RWPE1 (cell line): Measurements from ENCODE around the gene MTX1.

Experiments used
- CTCF ChIA-PET: fragments of 350-600 bp; sonication (Branson Sonifier 250); formaldehyde crosslinking; extraction: SDS; loops from one replicate; lab custom pipeline; 2021; lab: Yijun Ruan, JAX
- POLR2A ChIA-PET: fragments of 400-600 bp; formaldehyde crosslinking; extraction: SDS; loops from one replicate; lab custom pipeline; 2020; ENCODE audit warnings: antibody characterized with exemption; ENCODE audit not compliant: low non-redundant PET; lab: Yijun Ruan, JAX
- DNase-seq: peaks from one replicate; pipeline ENCODE4 v3.0.0; 2012; ENCODE audit warnings: low spot score
- H3K27ac ChIP-seq: fragments of 450-650 bp; 2 replicates; pipeline ENCODE4 v1.5.1; 2017
- TF ChIP-seq, protein P1 (sequence below): fragments of 450-650 bp; conservative IDR thresholded peaks from 2 replicates; pipeline ENCODE4 v1.5.1; 2017; ENCODE audit warnings: low read depth, mild to moderate bottlenecking

Gene MTX1

DNA sequence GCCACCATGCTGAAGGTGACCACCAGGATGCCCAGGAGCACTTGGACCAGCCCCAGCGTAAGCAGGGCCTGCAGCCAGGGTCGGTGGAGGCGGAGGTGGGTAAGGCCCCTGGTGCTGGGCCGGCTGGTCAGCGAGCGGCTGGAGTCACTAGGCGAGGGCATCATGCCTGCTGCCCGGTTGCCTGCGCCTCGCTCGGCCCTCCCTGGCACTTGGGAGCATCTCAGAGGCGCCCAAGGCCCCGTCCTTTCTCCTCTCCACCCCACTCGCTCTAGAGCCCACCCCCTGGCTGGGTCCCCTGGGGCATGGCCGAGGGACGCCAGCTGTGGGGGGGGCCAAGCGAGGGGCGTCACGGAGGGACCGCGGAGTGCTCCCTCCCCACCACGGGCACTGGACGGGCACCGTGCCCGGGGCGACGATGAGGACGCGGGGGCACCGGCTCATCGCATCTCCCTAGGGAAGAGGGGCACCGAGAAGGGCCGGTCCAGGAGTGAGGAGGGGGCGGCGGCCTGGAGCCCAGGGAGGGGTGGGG, 46.3 kb downstream of the MTX1 start:
- no peak for DNase-seq
- ChIA-PET CTCF (interaction anchor here (0.8 to 1.6 kb wide), 2 partner anchors 48 to 69 kb away, joined by 4 to 5 read pairs; no protein-coding TSS in a partner anchor), POLR2A (no interaction called here)
- H3K27ac ChIP-seq: peak overlapping the region; percentile 92
- TF ChIP-seq, protein P1, sequence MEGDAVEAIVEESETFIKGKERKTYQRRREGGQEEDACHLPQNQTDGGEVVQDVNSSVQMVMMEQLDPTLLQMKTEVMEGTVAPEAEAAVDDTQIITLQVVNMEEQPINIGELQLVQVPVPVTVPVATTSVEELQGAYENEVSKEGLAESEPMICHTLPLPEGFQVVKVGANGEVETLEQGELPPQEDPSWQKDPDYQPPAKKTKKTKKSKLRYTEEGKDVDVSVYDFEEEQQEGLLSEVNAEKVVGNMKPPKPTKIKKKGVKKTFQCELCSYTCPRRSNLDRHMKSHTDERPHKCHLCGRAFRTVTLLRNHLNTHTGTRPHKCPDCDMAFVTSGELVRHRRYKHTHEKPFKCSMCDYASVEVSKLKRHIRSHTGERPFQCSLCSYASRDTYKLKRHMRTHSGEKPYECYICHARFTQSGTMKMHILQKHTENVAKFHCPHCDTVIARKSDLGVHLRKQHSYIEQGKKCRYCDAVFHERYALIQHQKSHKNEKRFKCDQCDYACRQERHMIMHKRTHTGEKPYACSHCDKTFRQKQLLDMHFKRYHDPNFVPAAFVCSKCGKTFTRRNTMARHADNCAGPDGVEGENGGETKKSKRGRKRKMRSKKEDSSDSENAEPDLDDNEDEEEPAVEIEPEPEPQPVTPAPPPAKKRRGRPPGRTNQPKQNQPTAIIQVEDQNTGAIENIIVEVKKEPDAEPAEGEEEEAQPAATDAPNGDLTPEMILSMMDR: no peak

DNA sequence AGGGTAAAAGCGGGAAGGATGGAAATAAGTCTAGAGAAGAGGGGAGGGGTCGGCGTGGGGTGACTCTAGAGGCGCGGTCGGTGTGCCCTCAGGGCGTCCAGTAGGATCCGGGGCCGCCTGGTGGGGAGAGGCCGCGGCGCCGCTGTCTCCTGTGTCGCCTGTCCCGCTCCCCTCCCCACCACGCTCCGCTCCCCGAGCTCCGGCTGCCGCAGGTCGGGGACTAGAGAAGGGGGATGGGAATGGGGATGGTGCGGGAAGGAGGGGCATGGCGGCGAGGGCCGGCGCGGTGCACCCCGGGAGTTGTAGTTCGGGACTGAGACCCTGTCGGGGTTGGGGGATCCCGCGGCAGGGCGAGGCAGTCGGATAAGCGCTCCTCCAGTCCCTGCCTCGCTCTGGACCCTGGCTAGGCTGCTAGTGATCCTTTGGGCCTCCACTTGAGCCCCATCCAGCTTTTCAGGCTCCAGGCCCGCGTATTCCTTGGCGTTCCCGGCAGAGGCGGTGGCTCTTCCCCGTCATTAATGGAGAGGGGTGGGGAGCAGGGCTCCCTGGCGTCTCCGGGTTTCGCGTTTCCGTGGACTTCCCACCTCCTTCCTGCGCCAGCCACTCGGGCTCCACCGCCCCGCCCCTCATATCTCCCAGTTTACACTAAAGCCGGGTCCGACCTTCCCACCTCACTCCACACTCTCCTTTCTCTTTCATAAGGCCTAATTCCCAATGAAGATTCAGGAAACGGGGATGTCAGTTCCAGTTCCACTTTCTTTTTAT, 46.9 kb downstream of the MTX1 start, which contains the start of gene ENTREP3:
ENTREP3 (minus strand) TSS at position 241 of the 765 bp plus-strand sequence. CDS start 606 bp downstream, outside the sequence.
- DNase-seq: peak; percentile 90
- ChIA-PET POLR2A (no interaction called here), CTCF (interaction anchor here (1.6 kb wide), 1 partner anchor 49 kb away, joined by 5 read pairs; no protein-coding TSS in a partner anchor)
- peak within 1 kb of the TSS; percentile 92 for H3K27ac ChIP-seq
- TF ChIP-seq, protein P1: no peak

DNA sequence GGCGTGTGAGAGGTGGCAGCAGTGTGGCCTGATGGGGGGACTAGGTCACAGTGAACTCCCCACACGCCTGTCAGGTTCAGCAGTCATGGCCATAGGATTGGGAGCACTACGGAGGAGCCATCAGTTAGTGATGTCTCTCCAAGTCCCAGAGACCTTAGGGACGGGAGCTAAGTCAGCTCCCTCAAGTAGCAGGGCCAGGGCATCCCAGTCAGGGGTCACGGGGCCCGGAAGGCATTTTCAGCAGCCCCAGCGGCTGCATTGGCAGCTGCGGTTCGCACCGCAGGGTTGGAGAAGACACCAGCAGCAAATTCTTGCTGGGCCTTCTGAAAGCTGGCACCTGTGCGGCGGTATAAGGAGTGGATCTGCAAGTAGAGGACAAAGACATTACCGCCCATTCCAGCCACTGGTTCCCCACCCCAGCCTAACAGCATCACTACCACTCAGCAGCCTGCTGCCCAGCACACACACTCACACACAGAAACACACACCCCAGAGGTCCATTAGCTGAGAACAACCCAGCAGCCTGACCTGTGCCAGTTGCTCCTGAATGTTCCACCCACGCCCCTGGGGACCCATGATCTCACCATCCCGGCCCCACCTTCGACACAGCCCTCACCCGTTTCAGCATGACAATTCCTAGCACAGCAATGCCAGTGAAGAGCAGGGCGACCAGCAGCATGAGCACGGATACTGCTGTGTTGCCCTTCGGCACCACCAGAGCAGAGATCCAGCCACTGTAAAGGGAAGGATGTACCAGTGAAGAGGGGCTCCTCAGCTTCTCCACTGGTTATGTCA, 47.8 kb downstream of the MTX1 start:
- ChIA-PET POLR2A (interaction anchor here (0.6 kb wide), 1 partner anchor 13 kb away, joined by 3 read pairs; no protein-coding TSS in a partner anchor), CTCF (interaction anchor here (1.6 kb wide), 1 partner anchor 49 kb away, joined by 5 read pairs; no protein-coding TSS in a partner anchor)
- no peak for DNase-seq
- TF ChIP-seq, protein P1: no peak
- peak overlapping the region; percentile 92 for H3K27ac ChIP-seq

DNA sequence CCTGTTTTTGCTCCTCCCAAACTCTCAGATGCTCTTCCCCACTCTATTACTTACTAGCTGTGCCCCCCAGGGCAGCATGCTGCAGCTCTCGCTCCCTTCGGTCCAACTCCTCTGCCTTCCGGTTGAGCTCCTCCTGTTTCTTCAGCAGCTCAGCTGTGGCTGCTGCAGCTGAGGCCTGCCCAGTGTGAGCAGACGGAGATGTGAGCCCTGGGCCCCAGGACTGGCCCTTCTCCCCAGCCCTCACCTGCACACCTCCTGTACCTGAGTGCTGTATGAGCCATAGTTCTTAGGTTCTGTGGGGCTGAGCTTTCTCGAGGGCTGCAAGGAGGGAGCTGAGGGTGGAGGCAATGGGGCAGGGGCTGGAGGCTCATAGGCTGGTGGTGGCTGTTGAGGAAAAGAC, 51.8 kb downstream of the MTX1 start:
- TF ChIP-seq, protein P1: no peak
- POLR2A ChIA-PET: no interaction called here
- no peak for DNase-seq
- peak overlapping the region; percentile 36 for H3K27ac ChIP-seq
- CTCF ChIA-PET: interaction anchor here (1.9 kb wide), 1 partner anchor 10 kb away, joined by 4 read pairs; no protein-coding TSS in a partner anchor

DNA sequence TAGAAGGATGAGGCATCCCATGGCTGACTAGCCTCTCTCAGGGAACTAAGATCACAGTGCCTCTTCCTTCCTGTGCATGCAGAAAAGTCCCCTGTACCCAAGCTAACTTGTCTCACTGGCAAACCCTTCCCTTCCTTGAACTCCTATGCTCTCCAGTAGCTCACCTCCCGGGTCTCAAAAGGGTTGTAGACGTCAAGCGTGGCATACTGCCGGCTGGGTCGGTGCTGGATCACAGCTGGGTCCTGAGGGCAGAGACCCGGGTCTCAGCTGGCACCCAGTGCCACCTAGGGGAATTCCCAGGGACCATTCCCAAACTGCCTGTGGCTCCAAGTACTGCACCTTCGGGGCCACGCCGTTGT, 53.0 kb downstream of the MTX1 start:
- H3K27ac ChIP-seq: peak overlapping the region; percentile 85
- POLR2A ChIA-PET: interaction anchor here (0.8 kb wide), 1 partner anchor 11 kb away, joined by 5 read pairs; the partner anchor contains the start of gene CLK2
- no peak for DNase-seq
- CTCF ChIA-PET: interaction anchor here (0.6 to 2.1 kb wide), 2 partner anchors 11 to 63 kb away, joined by 3 to 14 read pairs; no protein-coding TSS in a partner anchor
- TF ChIP-seq, protein P1: no peak
